Keratinocyte (primary cell): Measurements from ENCODE around the gene IL1RAPL2.

Experiments used
- EZH2 ChIP-seq: IDR thresholded peaks from one replicate; pipeline ENCODE4 v1.6.1; 2012; ENCODE audit warnings: inconsistent platforms, mild to moderate bottlenecking, low read length, moderate library complexity
- TF ChIP-seq, protein P1 (sequence below), 3 experiments: IDR thresholded peaks in 1 of 3; conservative IDR thresholded peaks in 1 of 3; optimal IDR thresholded peaks in 1 of 3; 2 replicates in 2 of 3; 3 replicates in 1 of 3; pipeline versions ENCODE3 to v1.5.1; 2011; ENCODE audit warnings: low read length in 3 of 3, mild to moderate bottlenecking in 3 of 3, moderate library complexity in 2 of 3, control low read depth in 1 of 3, inconsistent platforms in 1 of 3; ENCODE audit not compliant: insufficient read depth in 2 of 3; ENCODE audit errors: extremely low read depth in 1 of 3

DNA sequence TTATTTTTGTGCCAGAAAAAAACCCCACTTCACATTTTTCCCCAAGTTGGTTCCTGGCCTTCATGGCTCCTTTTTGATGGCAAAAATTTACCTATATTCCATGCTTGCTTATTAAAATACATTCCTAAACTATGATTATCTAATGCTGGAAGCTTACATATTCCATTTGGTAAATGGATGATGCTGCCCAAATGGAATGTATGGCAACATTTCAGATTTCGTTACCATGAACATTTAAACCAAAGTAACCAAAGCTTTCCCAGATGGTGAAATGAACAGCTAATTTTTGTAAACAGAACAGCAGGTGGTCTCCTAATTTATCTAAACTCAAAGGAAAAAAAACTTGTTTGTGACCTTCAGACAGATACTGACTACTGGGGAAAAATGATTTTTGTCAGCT lies 765.2 kb downstream of the IL1RAPL2 start:
- TF ChIP-seq EZH2, result no peak
- TF ChIP-seq, protein P1, sequence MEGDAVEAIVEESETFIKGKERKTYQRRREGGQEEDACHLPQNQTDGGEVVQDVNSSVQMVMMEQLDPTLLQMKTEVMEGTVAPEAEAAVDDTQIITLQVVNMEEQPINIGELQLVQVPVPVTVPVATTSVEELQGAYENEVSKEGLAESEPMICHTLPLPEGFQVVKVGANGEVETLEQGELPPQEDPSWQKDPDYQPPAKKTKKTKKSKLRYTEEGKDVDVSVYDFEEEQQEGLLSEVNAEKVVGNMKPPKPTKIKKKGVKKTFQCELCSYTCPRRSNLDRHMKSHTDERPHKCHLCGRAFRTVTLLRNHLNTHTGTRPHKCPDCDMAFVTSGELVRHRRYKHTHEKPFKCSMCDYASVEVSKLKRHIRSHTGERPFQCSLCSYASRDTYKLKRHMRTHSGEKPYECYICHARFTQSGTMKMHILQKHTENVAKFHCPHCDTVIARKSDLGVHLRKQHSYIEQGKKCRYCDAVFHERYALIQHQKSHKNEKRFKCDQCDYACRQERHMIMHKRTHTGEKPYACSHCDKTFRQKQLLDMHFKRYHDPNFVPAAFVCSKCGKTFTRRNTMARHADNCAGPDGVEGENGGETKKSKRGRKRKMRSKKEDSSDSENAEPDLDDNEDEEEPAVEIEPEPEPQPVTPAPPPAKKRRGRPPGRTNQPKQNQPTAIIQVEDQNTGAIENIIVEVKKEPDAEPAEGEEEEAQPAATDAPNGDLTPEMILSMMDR (optimal IDR thresholded peaks at IDR 0.05 in 1 of 3, IDR thresholded peaks at IDR 0.05 in 1 of 3, conservative IDR thresholded peaks at IDR 0.05 in 1 of 3; ENCODE audit: extremely low read depth in 1 of 3, insufficient read depth in 2 of 3, low read length in 3 of 3), result no peak
